GM12878 (cell line): ENCODE measurements around the gene TPK1. TPM values are rescaled to one million over a fixed set of nuclear protein-coding genes. Genes with fewer than 3 reads are reported as not detected.

Experiments used
- ATAC-seq: fragments of 200-7000 bp; cut with Tn5 transposase; 3 replicates; pipeline ENCODE4 v1.9.1; 2020; ENCODE audit warnings: mild to moderate bottlenecking, moderate library complexity
- BruUV-seq: library from RNA; stranded (reverse); fragments of 400-500 nt; replicated peaks from 2 replicates; lab custom pipeline; 2021; lab: Mats Ljungman, UMichigan
- CTCF ChIA-PET: fragments of 300-600 bp; sonication (Branson Sonifier 250); formaldehyde crosslinking; extraction: SDS; loops from one replicate; lab custom pipeline; 2021; ENCODE audit warnings: inconsistent platforms; lab: Yijun Ruan, JAX
- POLR2A ChIA-PET: fragments of 350-600 bp; formaldehyde crosslinking; extraction: SDS; loops from one replicate; lab custom pipeline; 2021; ENCODE audit warnings: inconsistent platforms; lab: Charles Lee
- RAD21 ChIA-PET: fragments of 300-600 bp; sonication (Branson Sonifier 250); formaldehyde crosslinking; loops from one replicate; lab custom pipeline; 2023; ENCODE audit warnings: antibody characterized with exemption; ENCODE audit not compliant: unreplicated experiment; lab: Charles Lee
- SMC1A ChIA-PET: fragments of 300-600 bp; sonication (Branson Sonifier 250); formaldehyde crosslinking; loops from one replicate; lab custom pipeline; 2023; ENCODE audit not compliant: unreplicated experiment, uncharacterized antibody; lab: Charles Lee
- DNase-seq: peaks from one replicate; pipeline ENCODE4 v3.0.0-alpha.2; 2011; ENCODE audit warnings: low read depth, low spot score
- FAIRE-seq: peaks from 3 replicates; lab custom pipeline; 2011; peaks lifted over from hg19 to GRCh38; lab: Jason Lieb, UNC
- H2AFZ ChIP-seq: 2 replicates; pipeline ENCODE4 v1.6.0; 2011; ENCODE audit warnings: low read depth, low read length, control low read depth; ENCODE audit not compliant: control insufficient read depth
- H3K27ac ChIP-seq: 2 replicates; pipeline ENCODE4 v1.5.1; 2011; ENCODE audit warnings: control low read depth; ENCODE audit not compliant: control insufficient read depth, insufficient read depth
- H3K27me3 ChIP-seq, 2 experiments: replicated peaks in 1 of 2; 2 replicates each; pipeline versions ENCODE4 v1.6.0 to v1.6.1; 2011; ENCODE audit warnings: low read length in 1 of 2; ENCODE audit not compliant: control insufficient read depth in 2 of 2, insufficient read depth in 2 of 2
- H3K36me3 ChIP-seq, 2 experiments: 2 replicates each; pipeline ENCODE4 v1.5.1; 2011; ENCODE audit warnings: low read length in 1 of 2; ENCODE audit not compliant: control insufficient read depth in 2 of 2, insufficient read depth in 2 of 2
- H3K4me1 ChIP-seq: 2 replicates; pipeline ENCODE4 v1.6.1; 2011; ENCODE audit warnings: mild to moderate bottlenecking, low read length, moderate library complexity, mixed read lengths; ENCODE audit not compliant: control insufficient read depth, insufficient read depth
- H3K4me2 ChIP-seq: 2 replicates; pipeline ENCODE4 v1.6.0; 2011; ENCODE audit warnings: control low read depth; ENCODE audit not compliant: control insufficient read depth, insufficient read depth
- H3K4me3 ChIP-seq: fragments of 200-600 bp; sonication (generic); 2 replicates; pipeline ENCODE4 v1.5.1; 2016
- H3K79me2 ChIP-seq: 2 replicates; pipeline ENCODE4 v1.6.0; 2011; ENCODE audit warnings: low read length; ENCODE audit not compliant: control insufficient read depth, insufficient read depth
- H3K9ac ChIP-seq: 2 replicates; pipeline ENCODE4 v1.8.0; 2011; ENCODE audit warnings: low read length, control low read depth, mixed read lengths; ENCODE audit not compliant: control insufficient read depth, insufficient read depth
- H3K9me3 ChIP-seq: replicated peaks from 3 replicates; pipeline ENCODE4 v1.5.1; 2011; ENCODE audit warnings: mild to moderate bottlenecking, low read length; ENCODE audit not compliant: control insufficient read depth, insufficient read depth
- H4K20me1 ChIP-seq: 2 replicates; pipeline ENCODE4 v1.6.0; 2011; ENCODE audit not compliant: control insufficient read depth, insufficient read depth
- ATF7 ChIP-seq: fragments of 450-650 bp; IDR thresholded peaks from 2 replicates; pipeline ENCODE4 v1.6.1; 2016; ENCODE audit warnings: low read depth, mild to moderate bottlenecking
- NFIC ChIP-seq: IDR thresholded peaks from 2 replicates; pipeline ENCODE4 v1.6.1; 2012; ENCODE audit warnings: low read depth, mild to moderate bottlenecking, inconsistent platforms, low read length, moderate library complexity
- NFYB ChIP-seq: IDR thresholded peaks from 2 replicates; pipeline ENCODE4 v1.6.1; 2011; ENCODE audit warnings: low read depth, mild to moderate bottlenecking, low read length, improper control_type of control experiment, moderate library complexity; ENCODE audit not compliant: insufficient read depth
- PAX8 ChIP-seq: fragments of 450-650 bp; IDR thresholded peaks from 2 replicates; pipeline ENCODE4 v1.6.1; 2017; ENCODE audit warnings: mild to moderate bottlenecking, moderate library complexity
- WGBS: methylation state at CpG from one replicate; pipeline ENCODE4 v1.1.6; 2016; ENCODE audit warnings: low lambda C conversion rate; ENCODE audit not compliant: insufficient replicate concordance, insufficient coverage; ENCODE audit errors: missing lambda C conversion rate; 5-methylcytosine and 5-hydroxymethylcytosine counted together
- in situ Hi-C: fragments of 300-500 bp; cut with MboI; formaldehyde crosslinking; loops from 9 replicates; pipeline ENCODE4 v1.14.3; 2018; ENCODE audit warnings: mixed read lengths
- intact Hi-C: fragments of 100-400 bp; cut with micrococcal nuclease; formaldehyde crosslinking; loops from one replicate; pipeline ENCODE4 v1.14.2; 2022; ENCODE audit not compliant: unreplicated experiment
- polyA plus RNA-seq, 11 experiments: library from polyadenylated mRNA; depleted of rRNA in 4 of 11; unstranded in 6 of 11; stranded (reverse) in 5 of 11; fragments of >200 nt; fragmentation: Nextera tagmentation in 4 of 11; fragmentation: Illumina TruSeq in 1 of 11; extraction: Ambion mirVana in 4 of 11; extraction: Trizol in 1 of 11; gene quantifications; 1 replicate in 1 of 11; 2 replicates in 10 of 11; pipeline versions ENCODE4 v1.2.1 to v1.2.3, GENCODE V29; 2011 to 2016; ENCODE audit warnings: inconsistent platforms in 2 of 11, missing spikeins in 2 of 11, low read depth in 1 of 11
- total RNA-seq, 4 experiments: library from RNA; depleted of rRNA in 3 of 4; stranded (reverse); fragments of >200 nt in 3 of 4; fragmentation: Illumina TruSeq in 1 of 4; extraction: Trizol in 1 of 4; gene quantifications; 2 replicates each; pipeline versions ENCODE4 v1.2.1 to v1.2.3, GENCODE V29; 2013 to 2021
- TF ChIP-seq, protein P1 (sequence below): fragments of 450-650 bp; IDR thresholded peaks from 2 replicates; pipeline ENCODE4 v1.6.1; 2017; ENCODE audit warnings: mild to moderate bottlenecking, moderate library complexity
- TF ChIP-seq, protein P2 (sequence below): IDR thresholded peaks from 2 replicates; pipeline ENCODE4 v1.6.1; 2011; ENCODE audit warnings: mild to moderate bottlenecking, low read depth, low read length, moderate library complexity; ENCODE audit not compliant: insufficient replicate concordance

Gene TPK1
- total and polyA plus RNA-seq, 10 of the 15 experiments (the other 5 are each of a cell fraction or from before 2014, with no cell fraction given) = 7.1 to 19.0 (median 9.3) TPM

DNA sequence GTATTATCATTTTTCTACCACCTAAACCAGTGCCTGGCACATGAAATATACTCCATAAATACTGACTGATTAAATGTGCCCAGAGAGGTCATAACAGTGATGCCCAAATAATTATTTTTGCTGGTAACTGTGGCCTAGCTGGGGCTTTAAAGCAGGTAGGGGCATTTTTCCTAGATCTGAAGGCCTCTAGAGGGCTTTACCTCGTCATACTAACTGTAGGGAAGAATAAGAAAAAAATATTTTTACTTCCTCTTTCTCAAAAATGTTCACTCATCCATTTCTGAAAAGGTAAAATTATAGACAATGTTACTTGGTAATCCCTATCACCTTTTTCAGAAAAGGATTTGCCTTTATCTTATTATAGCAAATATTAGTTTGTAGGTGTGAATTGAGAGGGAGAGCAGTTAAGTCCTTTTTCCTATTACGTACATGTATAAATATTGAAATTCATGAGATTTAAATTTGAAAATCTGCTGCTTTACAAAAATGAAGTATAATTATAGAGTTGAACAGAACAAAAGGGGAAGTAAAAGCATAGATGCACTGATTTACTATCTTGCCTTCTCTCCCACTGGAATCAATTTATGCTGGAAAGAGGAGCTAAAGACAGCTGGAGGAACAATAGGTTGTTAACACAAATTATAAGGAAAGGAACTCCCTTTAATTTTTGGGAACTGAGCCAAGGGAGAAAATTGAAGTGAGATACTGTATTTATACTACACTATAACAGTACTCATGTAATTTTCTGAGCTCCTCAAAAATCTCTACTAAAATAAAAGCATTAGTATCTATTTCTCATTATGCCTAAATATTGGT is 360.8 kb downstream of the TPK1 start:
- ChIA-PET RAD21 (no interaction called here), SMC1A (no interaction called here), POLR2A (no interaction called here), CTCF (interaction anchor here (1.4 kb wide), 1 partner anchor 21 kb away, joined by 4 read pairs; no protein-coding TSS in a partner anchor)
- DNase-seq (no peak), FAIRE-seq (no peak), ATAC-seq (no peak)
- intact Hi-C loops (no loop called here), in situ Hi-C loops (no loop called here)
- H4K20me1 ChIP-seq = no peaks in the 10 kb centered on the region
- H3K27ac ChIP-seq = no peak overlapping the region
- H3K27me3 ChIP-seq = no peaks in the 10 kb centered on the region
- no peak overlapping the region for H3K4me2 ChIP-seq
- peaks cover 3% of the 10 kb centered on the region; the same call in 1 of the 2 replicates for H3K4me1 ChIP-seq
- WGBS = 69% methylated on average over 2 of the region's 2 CpGs
- H3K36me3 ChIP-seq = no peaks in the 10 kb centered on the region
- no peak overlapping the region for H2AFZ ChIP-seq
- H3K79me2 ChIP-seq = no peaks in the 10 kb centered on the region
- H3K4me3 ChIP-seq = no peak overlapping the region
- no peaks in the 10 kb centered on the region for H3K9me3 ChIP-seq
- H3K9ac ChIP-seq = no peak overlapping the region
- TF ChIP-seq, protein P1, sequence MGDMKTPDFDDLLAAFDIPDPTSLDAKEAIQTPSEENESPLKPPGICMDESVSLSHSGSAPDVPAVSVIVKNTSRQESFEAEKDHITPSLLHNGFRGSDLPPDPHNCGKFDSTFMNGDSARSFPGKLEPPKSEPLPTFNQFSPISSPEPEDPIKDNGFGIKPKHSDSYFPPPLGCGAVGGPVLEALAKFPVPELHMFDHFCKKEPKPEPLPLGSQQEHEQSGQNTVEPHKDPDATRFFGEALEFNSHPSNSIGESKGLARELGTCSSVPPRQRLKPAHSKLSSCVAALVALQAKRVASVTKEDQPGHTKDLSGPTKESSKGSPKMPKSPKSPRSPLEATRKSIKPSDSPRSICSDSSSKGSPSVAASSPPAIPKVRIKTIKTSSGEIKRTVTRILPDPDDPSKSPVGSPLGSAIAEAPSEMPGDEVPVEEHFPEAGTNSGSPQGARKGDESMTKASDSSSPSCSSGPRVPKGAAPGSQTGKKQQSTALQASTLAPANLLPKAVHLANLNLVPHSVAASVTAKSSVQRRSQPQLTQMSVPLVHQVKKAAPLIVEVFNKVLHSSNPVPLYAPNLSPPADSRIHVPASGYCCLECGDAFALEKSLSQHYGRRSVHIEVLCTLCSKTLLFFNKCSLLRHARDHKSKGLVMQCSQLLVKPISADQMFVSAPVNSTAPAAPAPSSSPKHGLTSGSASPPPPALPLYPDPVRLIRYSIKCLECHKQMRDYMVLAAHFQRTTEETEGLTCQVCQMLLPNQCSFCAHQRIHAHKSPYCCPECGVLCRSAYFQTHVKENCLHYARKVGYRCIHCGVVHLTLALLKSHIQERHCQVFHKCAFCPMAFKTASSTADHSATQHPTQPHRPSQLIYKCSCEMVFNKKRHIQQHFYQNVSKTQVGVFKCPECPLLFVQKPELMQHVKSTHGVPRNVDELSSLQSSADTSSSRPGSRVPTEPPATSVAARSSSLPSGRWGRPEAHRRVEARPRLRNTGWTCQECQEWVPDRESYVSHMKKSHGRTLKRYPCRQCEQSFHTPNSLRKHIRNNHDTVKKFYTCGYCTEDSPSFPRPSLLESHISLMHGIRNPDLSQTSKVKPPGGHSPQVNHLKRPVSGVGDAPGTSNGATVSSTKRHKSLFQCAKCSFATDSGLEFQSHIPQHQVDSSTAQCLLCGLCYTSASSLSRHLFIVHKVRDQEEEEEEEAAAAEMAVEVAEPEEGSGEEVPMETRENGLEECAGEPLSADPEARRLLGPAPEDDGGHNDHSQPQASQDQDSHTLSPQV = no peak
- TF ChIP-seq NFIC (no peak), NFYB (no peak), PAX8 (no peak), ATF7 (no peak)
- TF ChIP-seq, protein P2, sequence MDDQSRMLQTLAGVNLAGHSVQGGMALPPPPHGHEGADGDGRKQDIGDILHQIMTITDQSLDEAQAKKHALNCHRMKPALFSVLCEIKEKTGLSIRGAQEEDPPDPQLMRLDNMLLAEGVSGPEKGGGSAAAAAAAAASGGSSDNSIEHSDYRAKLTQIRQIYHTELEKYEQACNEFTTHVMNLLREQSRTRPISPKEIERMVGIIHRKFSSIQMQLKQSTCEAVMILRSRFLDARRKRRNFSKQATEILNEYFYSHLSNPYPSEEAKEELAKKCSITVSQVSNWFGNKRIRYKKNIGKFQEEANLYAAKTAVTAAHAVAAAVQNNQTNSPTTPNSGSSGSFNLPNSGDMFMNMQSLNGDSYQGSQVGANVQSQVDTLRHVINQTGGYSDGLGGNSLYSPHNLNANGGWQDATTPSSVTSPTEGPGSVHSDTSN = no peak
- TF ChIP-seq, all 136 proteins: peak for 0
- no TSS peak for BruUV-seq
